HepG2 (cell line): ENCODE data around the gene VWA3A. TPM values are rescaled to one million over a fixed set of nuclear protein-coding genes. Genes with fewer than 3 reads are reported as not detected.

ENCODE experiments used
- CEBPG ChIP-seq: IDR thresholded peaks from 2 replicates; pipeline ENCODE4 v1.6.1; 2016
- DR1 ChIP-seq: sonication (generic); formaldehyde crosslinking; IDR thresholded peaks from 2 replicates; pipeline ENCODE4 v1.8.0; 2021; ENCODE audit warnings: mild to moderate bottlenecking, missing genetic modification reagents, inconsistent platforms
- EEA1 ChIP-seq: sonication (generic); formaldehyde crosslinking; IDR thresholded peaks from 2 replicates; pipeline ENCODE4 v1.5.1; 2020; ENCODE audit warnings: mild to moderate bottlenecking, missing genetic modification reagents, borderline replicate concordance
- ELF1 ChIP-seq: sonication (generic); formaldehyde crosslinking; IDR thresholded peaks from 2 replicates; pipeline ENCODE4 v1.4.0; 2020; ENCODE audit warnings: missing genetic modification reagents
- ELF4 ChIP-seq: sonication (generic); formaldehyde crosslinking; IDR thresholded peaks from 2 replicates; pipeline ENCODE4 v1.5.0; 2020; ENCODE audit warnings: missing genetic modification reagents, mild to moderate bottlenecking, moderate library complexity, borderline replicate concordance
- EP300 ChIP-seq, 3 experiments: sonication (generic) in 1 of 3; formaldehyde crosslinking in 1 of 3; IDR thresholded peaks; 2 replicates each; pipeline versions ENCODE4 v1.5.1 to v1.6.1; 2011 to 2020; ENCODE audit warnings: low read depth in 2 of 3, low read length in 2 of 3, borderline replicate concordance in 1 of 3, improper control_type of control experiment in 1 of 3, mild to moderate bottlenecking in 1 of 3, missing genetic modification reagents in 1 of 3, moderate library complexity in 1 of 3
- ETV5 ChIP-seq: IDR thresholded peaks from 2 replicates; pipeline ENCODE4 v1.6.1; 2018; ENCODE audit warnings: missing biosample characterization, missing genetic modification reagents, inconsistent platforms, borderline replicate concordance
- FOXO1 ChIP-seq: sonication (generic); formaldehyde crosslinking; IDR thresholded peaks from 2 replicates; pipeline ENCODE4 v1.4.0; 2020; ENCODE audit warnings: missing genetic modification reagents
- IKZF4 ChIP-seq: sonication (generic); formaldehyde crosslinking; IDR thresholded peaks from 2 replicates; pipeline ENCODE4 v1.5.1; 2020; ENCODE audit warnings: borderline replicate concordance, mild to moderate bottlenecking, low read depth, missing genetic modification reagents; ENCODE audit errors: not compliant biosample characterization
- JARID2 ChIP-seq: sonication (generic); formaldehyde crosslinking; IDR thresholded peaks from 2 replicates; pipeline ENCODE4 v1.8.1; 2023; ENCODE audit warnings: missing genetic modification reagents, inconsistent platforms; ENCODE audit not compliant: insufficient replicate concordance
- KAT8 ChIP-seq: IDR thresholded peaks from 2 replicates; pipeline ENCODE4 v1.6.1; 2016; ENCODE audit warnings: missing genetic modification reagents, missing compliant biosample characterization
- KLF13 ChIP-seq: sonication (generic); formaldehyde crosslinking; IDR thresholded peaks from 2 replicates; pipeline ENCODE4 v1.4.0; 2020; ENCODE audit warnings: mild to moderate bottlenecking, missing genetic modification reagents
- NR3C1 ChIP-seq: sonication (generic); formaldehyde crosslinking; IDR thresholded peaks from 2 replicates; pipeline ENCODE4 v1.4.0; 2020; ENCODE audit warnings: missing genetic modification reagents
- RFXAP ChIP-seq: sonication (generic); formaldehyde crosslinking; IDR thresholded peaks from 2 replicates; pipeline ENCODE4 v1.4.0; 2020; ENCODE audit warnings: missing genetic modification reagents, borderline replicate concordance
- SKI ChIP-seq: fragments of 450-650 bp; IDR thresholded peaks from one replicate; pipeline ENCODE4 v1.6.1; 2018; ENCODE audit warnings: mild to moderate bottlenecking; ENCODE audit not compliant: partially characterized antibody
- TAF1 ChIP-seq: sonication (generic); formaldehyde crosslinking; IDR thresholded peaks from 2 replicates; pipeline ENCODE4 v1.4.0; 2020; ENCODE audit warnings: missing genetic modification reagents
- ZBTB7B ChIP-seq: sonication (generic); formaldehyde crosslinking; IDR thresholded peaks from 2 replicates; pipeline ENCODE4 v1.4.0; 2020; ENCODE audit warnings: missing genetic modification reagents
- ZFX ChIP-seq: sonication (generic); formaldehyde crosslinking; IDR thresholded peaks from 2 replicates; pipeline ENCODE4 v1.4.0; 2020; ENCODE audit warnings: mild to moderate bottlenecking, low read depth, missing genetic modification reagents, moderate library complexity
- ZNF207 ChIP-seq: fragments of 450-650 bp; IDR thresholded peaks from 2 replicates; pipeline ENCODE4 v1.6.1; 2016; ENCODE audit warnings: antibody characterized with exemption, borderline replicate concordance
- ZNF660 ChIP-seq: sonication (generic); formaldehyde crosslinking; IDR thresholded peaks from 2 replicates; pipeline ENCODE4 v1.5.1; 2020; ENCODE audit warnings: mild to moderate bottlenecking, low read depth, missing genetic modification reagents, borderline replicate concordance
- ZNF883 ChIP-seq: sonication (generic); formaldehyde crosslinking; IDR thresholded peaks from 2 replicates; pipeline ENCODE4 v1.5.1; 2020; ENCODE audit warnings: mild to moderate bottlenecking, missing genetic modification reagents; ENCODE audit errors: not compliant biosample characterization
- polyA plus RNA-seq, 8 experiments: library from polyadenylated mRNA; depleted of rRNA in 3 of 8; stranded (reverse) in 7 of 8; unstranded in 1 of 8; fragments of >200 nt; fragmentation: Illumina TruSeq in 4 of 8; extraction: Trizol in 4 of 8; gene quantifications; 2 replicates each; pipeline versions ENCODE4 v1.2.1 to v1.2.3, GENCODE V29; 2011 to 2016; ENCODE audit warnings: low read depth in 4 of 8, missing spikeins in 1 of 8, mixed read lengths in 1 of 8; ENCODE audit not compliant: insufficient read depth in 1 of 8
- total RNA-seq, 5 experiments: library from RNA; depleted of rRNA; stranded (reverse); fragments of >200 nt; fragmentation: Illumina TruSeq; extraction: Trizol; gene quantifications; 2 replicates each; pipeline ENCODE4 v1.2.3, GENCODE V29; 2016; ENCODE audit warnings: low read depth in 1 of 5
- TF ChIP-seq, protein P1 (sequence below): sonication (generic); formaldehyde crosslinking; IDR thresholded peaks from 2 replicates; pipeline ENCODE4 v1.5.0; 2020; ENCODE audit warnings: missing genetic modification reagents
- TF ChIP-seq, protein P2 (sequence below): sonication (generic); formaldehyde crosslinking; IDR thresholded peaks from 2 replicates; pipeline ENCODE4 v1.9.0; 2021; ENCODE audit warnings: missing genetic modification reagents, borderline replicate concordance
- TF ChIP-seq, protein P3 (sequence below): IDR thresholded peaks from 2 replicates; pipeline ENCODE4 v1.6.1; 2018; ENCODE audit warnings: missing genetic modification reagents, mild to moderate bottlenecking, missing compliant biosample characterization

Gene VWA3A
- total and polyA plus RNA-seq, 2 of the 13 experiments (the other 11 are each of a cell fraction or from before 2014, with no cell fraction given), result 0.03 to 0.07 TPM

DNA sequence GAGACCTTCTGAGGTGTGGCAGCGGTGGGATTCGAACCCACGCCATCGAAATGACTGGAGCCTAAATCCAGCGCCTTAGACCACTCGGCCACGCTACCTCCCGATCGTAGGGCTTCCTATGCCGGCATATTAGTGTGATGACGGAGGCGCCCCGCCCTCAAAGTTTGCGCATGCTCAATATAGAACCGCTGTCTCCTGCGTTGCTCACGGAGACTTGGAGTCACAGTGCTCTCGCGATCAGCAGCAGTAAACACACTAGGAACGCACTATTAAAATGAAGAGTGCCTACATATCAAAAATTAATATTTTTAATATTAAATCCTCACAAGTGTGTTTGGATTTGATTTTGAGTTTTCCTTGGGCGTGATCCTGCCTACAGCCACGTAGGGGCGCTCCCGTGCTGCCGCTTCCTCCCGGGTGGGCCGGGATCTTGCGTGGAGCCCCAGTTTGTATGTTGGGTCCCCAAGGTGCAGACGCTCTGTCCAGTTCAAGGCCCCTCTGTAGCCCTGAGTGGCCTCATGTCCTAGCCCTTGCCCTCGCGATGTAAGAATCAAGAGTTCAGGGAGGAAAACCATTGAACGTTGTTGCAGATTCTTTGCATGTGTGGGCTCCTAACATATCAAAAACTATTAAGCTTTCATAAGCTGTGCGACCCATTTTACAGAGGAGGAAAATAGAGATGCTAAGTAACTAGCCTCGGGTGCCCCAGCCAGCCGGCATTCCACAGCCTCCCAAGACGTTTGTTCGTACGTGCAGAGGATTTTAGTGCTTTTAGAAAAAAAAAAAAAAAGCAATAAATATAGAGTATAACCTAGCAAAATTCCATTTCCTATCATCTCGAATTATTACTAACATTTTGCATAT, 103.6 kb downstream of the VWA3A start (continued):
- no peak for TF ChIP-seq ZNF207
- TF ChIP-seq FOXO1, result peak; percentile 40
- TF ChIP-seq EP300 (IDR thresholded peaks at IDR 0.05; ENCODE audit: low read depth in 2 of 2, low read length in 2 of 2), result peak; percentile 38 to 50; a peak in 1 of 4 replicates
- no peak for TF ChIP-seq EP300 (CRISPR knock-in tag; IDR thresholded peaks at IDR 0.05; ENCODE audit: borderline replicate concordance)
- no peak for TF ChIP-seq SKI
- peak; percentile 75 for TF ChIP-seq ZBTB7B (CRISPR knock-in tag)
- TF ChIP-seq ELF1 (CRISPR knock-in tag), result peak; percentile 43; the same call in 1 of the 2 replicates
- peak; percentile 50 for TF ChIP-seq TAF1
- peak; percentile 78 for TF ChIP-seq ZFX
- TF ChIP-seq DR1 (CRISPR knock-in tag), result no peak
- peak; percentile 48 for TF ChIP-seq IKZF4
- TF ChIP-seq KAT8, result peak; percentile 88; the same call in 1 of the 2 replicates
- TF ChIP-seq EEA1 (CRISPR knock-in tag), result peak; percentile 80; the same call in 1 of the 2 replicates
- peak; percentile 91 for TF ChIP-seq JARID2 (CRISPR knock-in tag)
- TF ChIP-seq, protein P1, sequence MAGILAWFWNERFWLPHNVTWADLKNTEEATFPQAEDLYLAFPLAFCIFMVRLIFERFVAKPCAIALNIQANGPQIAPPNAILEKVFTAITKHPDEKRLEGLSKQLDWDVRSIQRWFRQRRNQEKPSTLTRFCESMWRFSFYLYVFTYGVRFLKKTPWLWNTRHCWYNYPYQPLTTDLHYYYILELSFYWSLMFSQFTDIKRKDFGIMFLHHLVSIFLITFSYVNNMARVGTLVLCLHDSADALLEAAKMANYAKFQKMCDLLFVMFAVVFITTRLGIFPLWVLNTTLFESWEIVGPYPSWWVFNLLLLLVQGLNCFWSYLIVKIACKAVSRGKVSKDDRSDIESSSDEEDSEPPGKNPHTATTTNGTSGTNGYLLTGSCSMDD (CRISPR knock-in tag), result no peak
- TF ChIP-seq ZNF660 (CRISPR knock-in tag), result no peak
- TF ChIP-seq CEBPG (CRISPR knock-in tag), result peak; percentile 2; the same call in 1 of the 2 replicates
- TF ChIP-seq KLF13 (CRISPR knock-in tag), result no peak
- TF ChIP-seq ZNF883, result peak; percentile 70
- TF ChIP-seq ETV5, result peak; percentile 28; the same call in 1 of the 2 replicates
- peak; percentile 79; the same call in 1 of the 2 replicates for TF ChIP-seq ELF4 (CRISPR knock-in tag)
- TF ChIP-seq, protein P2, sequence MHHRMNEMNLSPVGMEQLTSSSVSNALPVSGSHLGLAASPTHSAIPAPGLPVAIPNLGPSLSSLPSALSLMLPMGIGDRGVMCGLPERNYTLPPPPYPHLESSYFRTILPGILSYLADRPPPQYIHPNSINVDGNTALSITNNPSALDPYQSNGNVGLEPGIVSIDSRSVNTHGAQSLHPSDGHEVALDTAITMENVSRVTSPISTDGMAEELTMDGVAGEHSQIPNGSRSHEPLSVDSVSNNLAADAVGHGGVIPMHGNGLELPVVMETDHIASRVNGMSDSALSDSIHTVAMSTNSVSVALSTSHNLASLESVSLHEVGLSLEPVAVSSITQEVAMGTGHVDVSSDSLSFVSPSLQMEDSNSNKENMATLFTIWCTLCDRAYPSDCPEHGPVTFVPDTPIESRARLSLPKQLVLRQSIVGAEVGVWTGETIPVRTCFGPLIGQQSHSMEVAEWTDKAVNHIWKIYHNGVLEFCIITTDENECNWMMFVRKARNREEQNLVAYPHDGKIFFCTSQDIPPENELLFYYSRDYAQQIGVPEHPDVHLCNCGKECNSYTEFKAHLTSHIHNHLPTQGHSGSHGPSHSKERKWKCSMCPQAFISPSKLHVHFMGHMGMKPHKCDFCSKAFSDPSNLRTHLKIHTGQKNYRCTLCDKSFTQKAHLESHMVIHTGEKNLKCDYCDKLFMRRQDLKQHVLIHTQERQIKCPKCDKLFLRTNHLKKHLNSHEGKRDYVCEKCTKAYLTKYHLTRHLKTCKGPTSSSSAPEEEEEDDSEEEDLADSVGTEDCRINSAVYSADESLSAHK (CRISPR knock-in tag), result 0 out of 2 replicates have a peak, but pooled peaks have one; percentile 76
- TF ChIP-seq RFXAP (CRISPR knock-in tag), result peak; percentile 43; the same call in 1 of the 2 replicates
- no peak for TF ChIP-seq NR3C1 (CRISPR knock-in tag)
- TF ChIP-seq, protein P3, sequence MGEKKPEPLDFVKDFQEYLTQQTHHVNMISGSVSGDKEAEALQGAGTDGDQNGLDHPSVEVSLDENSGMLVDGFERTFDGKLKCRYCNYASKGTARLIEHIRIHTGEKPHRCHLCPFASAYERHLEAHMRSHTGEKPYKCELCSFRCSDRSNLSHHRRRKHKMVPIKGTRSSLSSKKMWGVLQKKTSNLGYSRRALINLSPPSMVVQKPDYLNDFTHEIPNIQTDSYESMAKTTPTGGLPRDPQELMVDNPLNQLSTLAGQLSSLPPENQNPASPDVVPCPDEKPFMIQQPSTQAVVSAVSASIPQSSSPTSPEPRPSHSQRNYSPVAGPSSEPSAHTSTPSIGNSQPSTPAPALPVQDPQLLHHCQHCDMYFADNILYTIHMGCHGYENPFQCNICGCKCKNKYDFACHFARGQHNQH, result peak; percentile 98
